GM19238 (cell line): ENCODE data around the gene SIM1.

Experiments
- DNase-seq: peaks from one replicate; pipeline ENCODE4 v3.0.0; 2011; ENCODE audit warnings: low spot score; ENCODE audit not compliant: insufficient read length

Gene SIM1

GRCh38 chr6:100430962-100431361 lies 33.8 kb downstream of the SIM1 start:
- DNase-seq, result no peak

- no peak for DNase-seq
These were observed 37.3 kb downstream of the SIM1 start for GRCh38 chr6:100427452-100427851.

- DNase-seq, result no peak
These were observed 37.9 kb downstream of the SIM1 start for GRCh38 chr6:100426744-100427338.

GRCh38 chr6:100426241-100426640 lies 38.5 kb downstream of the SIM1 start:
- DNase-seq, result no peak

- no peak for DNase-seq
These were observed 44.0 kb downstream of the SIM1 start for GRCh38 chr6:100420711-100421110.

- no peak for DNase-seq
These were observed 47.7 kb downstream of the SIM1 start for GRCh38 chr6:100417036-100417435.

- no peak for DNase-seq
These were observed 49.0 kb downstream of the SIM1 start for GRCh38 chr6:100415768-100416167.

GRCh38 chr6:100412872-100413271 lies 51.8 kb downstream of the SIM1 start:
- no peak for DNase-seq

- DNase-seq, result no peak
These were observed 60.7 kb downstream of the SIM1 start for GRCh38 chr6:100404051-100404450.

- DNase-seq, result no peak
These were observed 71.2 kb downstream of the SIM1 start for GRCh38 chr6:100393493-100393892.

- DNase-seq, result no peak
These were observed 72.3 kb downstream of the SIM1 start for GRCh38 chr6:100392423-100392822.

- DNase-seq, result no peak
These were observed 75.7 kb downstream of the SIM1 start for GRCh38 chr6:100388868-100389519.

- no peak for DNase-seq
These were observed 81.9 kb downstream of the SIM1 start for GRCh38 chr6:100382767-100383195.

- no peak for DNase-seq
These were observed 82.7 kb downstream of the SIM1 start for GRCh38 chr6:100382031-100382430.

GRCh38 chr6:100381111-100381510 lies 83.6 kb downstream of the SIM1 start:
- DNase-seq, result no peak

- no peak for DNase-seq
These were observed 85.3 kb downstream of the SIM1 start for GRCh38 chr6:100379386-100379785.

- DNase-seq, result no peak
These were observed 86.1 kb downstream of the SIM1 start for GRCh38 chr6:100378576-100378975.

- DNase-seq, result no peak
These were observed 88.6 kb downstream of the SIM1 start for GRCh38 chr6:100376103-100376502.

- no peak for DNase-seq
These were observed 92.2 kb downstream of the SIM1 start for GRCh38 chr6:100372326-100373091.

GRCh38 chr6:100371591-100371990 lies 93.1 kb downstream of the SIM1 start:
- no peak for DNase-seq

- no peak for DNase-seq
These were observed 94.5 kb downstream of the SIM1 start for GRCh38 chr6:100370265-100370664.

GRCh38 chr6:100366419-100366818 lies 98.3 kb downstream of the SIM1 start:
- no peak for DNase-seq

GRCh38 chr6:100363651-100364050 lies 101.1 kb downstream of the SIM1 start:
- no peak for DNase-seq
